WTC11 (cell line): ENCODE results near the gene TSPAN9. TPM values are rescaled to one million over a fixed set of nuclear protein-coding genes. Genes with fewer than 3 reads are reported as not detected.

ENCODE experiments used
- ATAC-seq: fragments of 200-7000 bp; cut with Tn5 transposase; 2 replicates; pipeline ENCODE4 v1.10.0; 2021; ENCODE audit warnings: mild to moderate bottlenecking, moderate library complexity
- CTCF ChIA-PET: fragments of 300-600 bp; sonication (Branson Sonifier 250); formaldehyde crosslinking; loops from one replicate; lab custom pipeline; 2021; ENCODE audit warnings: antibody characterized with exemption; lab: Charles Lee
- POLR2A ChIA-PET: fragments of 350-600 bp; sonication (Branson Sonifier 250); formaldehyde crosslinking; loops from one replicate; lab custom pipeline; 2021; ENCODE audit warnings: antibody characterized with exemption; lab: Charles Lee
- DNase-seq: peaks from one replicate; pipeline ENCODE4 v3.0.0; 2021; ENCODE audit warnings: low spot score
- H3K27ac Mint-ChIP-seq: 2 replicates; pipeline ENCODE4 v1.8.0; 2021; ENCODE audit warnings: mixed read lengths
- H3K27me3 Mint-ChIP-seq: 2 replicates; pipeline ENCODE4 v1.8.0; 2021; ENCODE audit warnings: low read depth, mild to moderate bottlenecking, moderate library complexity, mixed read lengths
- H3K36me3 Mint-ChIP-seq: 2 replicates; pipeline ENCODE4 v1.8.0; 2021; ENCODE audit warnings: mixed read lengths
- H3K4me1 Mint-ChIP-seq: 2 replicates; pipeline ENCODE4 v1.8.0; 2022; ENCODE audit warnings: mixed read lengths
- H3K4me3 Mint-ChIP-seq: 2 replicates; pipeline ENCODE4 v1.8.0; 2021; ENCODE audit warnings: mild to moderate bottlenecking, moderate library complexity, mixed read lengths
- H3K9me3 Mint-ChIP-seq: 2 replicates; pipeline ENCODE4 v1.8.0; 2021; ENCODE audit warnings: mixed read lengths
- ATF1 ChIP-seq: sonication (generic); formaldehyde crosslinking; IDR thresholded peaks from 2 replicates; pipeline ENCODE4 v1.8.1; 2023; ENCODE audit warnings: mild to moderate bottlenecking, moderate library complexity, missing genetic modification reagents
- ELF4 ChIP-seq: sonication (generic); formaldehyde crosslinking; IDR thresholded peaks from 2 replicates; pipeline ENCODE4 v1.8.1; 2022; ENCODE audit warnings: low read depth, mild to moderate bottlenecking, moderate library complexity, missing genetic modification reagents
- JAZF1 ChIP-seq: fragments of 250-450 bp; sonication (Bioruptor Pico); IDR thresholded peaks from 2 replicates; pipeline ENCODE4 v1.9.0; 2021; ENCODE audit warnings: moderate library complexity, mild to moderate bottlenecking, inconsistent platforms
- MYBL2 ChIP-seq: sonication (generic); formaldehyde crosslinking; IDR thresholded peaks from 2 replicates; pipeline ENCODE4 v1.8.1; 2023; ENCODE audit warnings: mild to moderate bottlenecking, moderate library complexity, missing genetic modification reagents
- NFYB ChIP-seq: sonication (generic); formaldehyde crosslinking; conservative IDR thresholded peaks from 2 replicates; pipeline ENCODE4 v1.8.0; 2022; ENCODE audit warnings: low read depth, missing genetic modification reagents
- SMAD3 ChIP-seq: sonication (generic); formaldehyde crosslinking; IDR thresholded peaks from 2 replicates; pipeline ENCODE4 v1.8.0; 2022; ENCODE audit warnings: missing genetic modification reagents, mild to moderate bottlenecking, borderline replicate concordance
- SP1 ChIP-seq: sonication (generic); formaldehyde crosslinking; conservative IDR thresholded peaks from 2 replicates; pipeline ENCODE4 v1.8.1; 2022; ENCODE audit warnings: missing genetic modification reagents
- TP53 ChIP-seq: sonication (generic); formaldehyde crosslinking; IDR thresholded peaks from 2 replicates; pipeline ENCODE4 v1.8.1; 2023; ENCODE audit warnings: mild to moderate bottlenecking, missing genetic modification reagents
- ZNF416 ChIP-seq: fragments of 250-450 bp; sonication (Bioruptor Pico); IDR thresholded peaks from 2 replicates; pipeline ENCODE4 v1.9.0; 2021; ENCODE audit warnings: mild to moderate bottlenecking, inconsistent platforms
- total RNA-seq: library from RNA; stranded (reverse); gene quantifications from 3 replicates; pipeline ENCODE4 v1.2.3, GENCODE V29; 2021
- TF ChIP-seq, protein P1 (sequence below): sonication (generic); formaldehyde crosslinking; IDR thresholded peaks from 2 replicates; pipeline ENCODE4 v1.8.0; 2022; ENCODE audit warnings: mild to moderate bottlenecking, missing genetic modification reagents
- TF ChIP-seq, protein P2 (sequence below): sonication (generic); formaldehyde crosslinking; IDR thresholded peaks from 2 replicates; pipeline ENCODE4 v1.8.1; 2023; ENCODE audit warnings: mild to moderate bottlenecking, missing genetic modification reagents
- TF ChIP-seq, protein P3 (sequence below): sonication (generic); formaldehyde crosslinking; IDR thresholded peaks from 2 replicates; pipeline ENCODE4 v1.8.1; 2023; ENCODE audit warnings: mild to moderate bottlenecking, missing genetic modification reagents
- TF ChIP-seq, protein P4 (sequence below): sonication (generic); formaldehyde crosslinking; IDR thresholded peaks from 2 replicates; pipeline ENCODE4 v1.8.0; 2022; ENCODE audit warnings: missing genetic modification reagents
- TF ChIP-seq, protein P5 (sequence below): fragments of 250-450 bp; sonication (Bioruptor Pico); IDR thresholded peaks from 2 replicates; pipeline ENCODE4 v1.9.0; 2021; ENCODE audit warnings: moderate library complexity, mild to moderate bottlenecking, inconsistent platforms, borderline replicate concordance
- TF ChIP-seq, protein P6 (sequence below): sonication (generic); formaldehyde crosslinking; conservative IDR thresholded peaks from 2 replicates; pipeline ENCODE4 v1.8.1; 2023; ENCODE audit warnings: mild to moderate bottlenecking, low read depth, missing genetic modification reagents, moderate library complexity
- TF ChIP-seq, protein P7 (sequence below): sonication (generic); formaldehyde crosslinking; IDR thresholded peaks from 2 replicates; pipeline ENCODE4 v1.8.0; 2022; ENCODE audit warnings: mild to moderate bottlenecking, missing genetic modification reagents

TSPAN9 gene
- total RNA-seq, 1 experiment from 2014 or later, result 27.6 TPM

DNA sequence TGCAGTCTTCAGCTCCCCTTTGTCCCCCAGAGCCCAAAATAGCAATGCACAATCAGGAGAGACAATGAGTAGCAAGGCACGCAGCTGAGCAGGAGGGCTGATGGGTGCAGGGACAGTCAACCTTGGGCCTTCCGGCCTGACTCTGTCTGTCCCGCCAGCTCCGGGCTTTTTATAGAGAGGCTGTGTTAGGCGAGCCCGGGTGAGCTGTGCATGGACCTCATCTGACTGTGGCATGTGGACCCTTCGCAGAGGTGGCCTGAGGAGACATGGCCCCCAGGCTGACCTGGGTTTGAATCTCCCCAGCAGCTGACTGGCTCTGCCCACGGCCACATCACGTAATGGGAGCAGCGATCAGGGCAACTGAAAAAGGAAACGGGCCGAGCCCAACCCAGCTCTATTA is 177.9 kb downstream of the TSPAN9 start (continued):
- TF ChIP-seq MYBL2 (CRISPR knock-in tag) (no peak), TP53 (CRISPR knock-in tag) (no peak)
- TF ChIP-seq, protein P1, sequence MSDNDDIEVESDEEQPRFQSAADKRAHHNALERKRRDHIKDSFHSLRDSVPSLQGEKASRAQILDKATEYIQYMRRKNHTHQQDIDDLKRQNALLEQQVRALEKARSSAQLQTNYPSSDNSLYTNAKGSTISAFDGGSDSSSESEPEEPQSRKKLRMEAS (CRISPR knock-in tag), result no peak
- TF ChIP-seq, protein P2, sequence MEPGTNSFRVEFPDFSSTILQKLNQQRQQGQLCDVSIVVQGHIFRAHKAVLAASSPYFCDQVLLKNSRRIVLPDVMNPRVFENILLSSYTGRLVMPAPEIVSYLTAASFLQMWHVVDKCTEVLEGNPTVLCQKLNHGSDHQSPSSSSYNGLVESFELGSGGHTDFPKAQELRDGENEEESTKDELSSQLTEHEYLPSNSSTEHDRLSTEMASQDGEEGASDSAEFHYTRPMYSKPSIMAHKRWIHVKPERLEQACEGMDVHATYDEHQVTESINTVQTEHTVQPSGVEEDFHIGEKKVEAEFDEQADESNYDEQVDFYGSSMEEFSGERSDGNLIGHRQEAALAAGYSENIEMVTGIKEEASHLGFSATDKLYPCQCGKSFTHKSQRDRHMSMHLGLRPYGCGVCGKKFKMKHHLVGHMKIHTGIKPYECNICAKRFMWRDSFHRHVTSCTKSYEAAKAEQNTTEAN (CRISPR knock-in tag), result no peak
- TF ChIP-seq, protein P3, sequence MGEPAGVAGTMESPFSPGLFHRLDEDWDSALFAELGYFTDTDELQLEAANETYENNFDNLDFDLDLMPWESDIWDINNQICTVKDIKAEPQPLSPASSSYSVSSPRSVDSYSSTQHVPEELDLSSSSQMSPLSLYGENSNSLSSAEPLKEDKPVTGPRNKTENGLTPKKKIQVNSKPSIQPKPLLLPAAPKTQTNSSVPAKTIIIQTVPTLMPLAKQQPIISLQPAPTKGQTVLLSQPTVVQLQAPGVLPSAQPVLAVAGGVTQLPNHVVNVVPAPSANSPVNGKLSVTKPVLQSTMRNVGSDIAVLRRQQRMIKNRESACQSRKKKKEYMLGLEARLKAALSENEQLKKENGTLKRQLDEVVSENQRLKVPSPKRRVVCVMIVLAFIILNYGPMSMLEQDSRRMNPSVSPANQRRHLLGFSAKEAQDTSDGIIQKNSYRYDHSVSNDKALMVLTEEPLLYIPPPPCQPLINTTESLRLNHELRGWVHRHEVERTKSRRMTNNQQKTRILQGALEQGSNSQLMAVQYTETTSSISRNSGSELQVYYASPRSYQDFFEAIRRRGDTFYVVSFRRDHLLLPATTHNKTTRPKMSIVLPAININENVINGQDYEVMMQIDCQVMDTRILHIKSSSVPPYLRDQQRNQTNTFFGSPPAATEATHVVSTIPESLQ (CRISPR knock-in tag), result no peak

DNA sequence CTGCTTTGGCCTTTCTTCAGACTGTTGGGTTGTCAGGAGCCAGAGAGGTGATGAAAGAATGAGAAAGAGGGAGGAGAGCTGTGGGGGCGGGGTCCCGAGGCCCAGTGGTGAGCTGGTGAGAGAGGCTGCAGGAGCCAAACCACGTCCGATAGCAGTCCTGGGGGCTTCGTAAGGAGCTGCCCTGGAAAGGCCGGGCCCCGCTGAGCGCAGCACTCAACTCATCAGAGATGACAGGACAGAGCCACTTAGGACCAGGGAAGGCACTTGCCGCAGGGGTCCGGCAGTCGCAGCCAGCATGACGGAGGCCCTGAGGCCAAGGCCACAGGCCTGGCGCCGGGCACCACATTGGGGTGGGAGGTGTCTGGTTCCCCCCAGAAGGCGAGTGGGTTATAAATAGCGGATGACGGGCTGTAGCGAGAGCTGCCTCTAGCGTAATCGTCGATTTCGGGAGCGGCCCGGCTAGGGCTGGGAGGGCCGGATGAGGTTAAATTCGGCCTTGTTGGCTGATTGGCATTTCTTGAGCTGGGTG is 179.0 kb downstream of the TSPAN9 start:
- no peak overlapping the region for H3K4me3 Mint-ChIP-seq
- ATAC-seq, result no peak
- CTCF ChIA-PET, result interaction anchor here (0.9 to 4.6 kb wide), 7 partner anchors 14 to 410 kb away, joined by 3 to 38 read pairs (median 3); no protein-coding TSS in a partner anchor
- no peaks in the 10 kb centered on the region for H3K36me3 Mint-ChIP-seq
- H3K27me3 Mint-ChIP-seq, result no peaks in the 10 kb centered on the region
- no peak for DNase-seq
- H3K9me3 Mint-ChIP-seq, result no peaks in the 10 kb centered on the region
- peaks cover 8% of the 10 kb centered on the region; the same call in 1 of the 2 replicates for H3K4me1 Mint-ChIP-seq
- H3K27ac Mint-ChIP-seq, result no peak overlapping the region
- TF ChIP-seq ATF1 (CRISPR knock-in tag), result no peak
- TF ChIP-seq NFYB, result no peak
- TF ChIP-seq, protein P4, sequence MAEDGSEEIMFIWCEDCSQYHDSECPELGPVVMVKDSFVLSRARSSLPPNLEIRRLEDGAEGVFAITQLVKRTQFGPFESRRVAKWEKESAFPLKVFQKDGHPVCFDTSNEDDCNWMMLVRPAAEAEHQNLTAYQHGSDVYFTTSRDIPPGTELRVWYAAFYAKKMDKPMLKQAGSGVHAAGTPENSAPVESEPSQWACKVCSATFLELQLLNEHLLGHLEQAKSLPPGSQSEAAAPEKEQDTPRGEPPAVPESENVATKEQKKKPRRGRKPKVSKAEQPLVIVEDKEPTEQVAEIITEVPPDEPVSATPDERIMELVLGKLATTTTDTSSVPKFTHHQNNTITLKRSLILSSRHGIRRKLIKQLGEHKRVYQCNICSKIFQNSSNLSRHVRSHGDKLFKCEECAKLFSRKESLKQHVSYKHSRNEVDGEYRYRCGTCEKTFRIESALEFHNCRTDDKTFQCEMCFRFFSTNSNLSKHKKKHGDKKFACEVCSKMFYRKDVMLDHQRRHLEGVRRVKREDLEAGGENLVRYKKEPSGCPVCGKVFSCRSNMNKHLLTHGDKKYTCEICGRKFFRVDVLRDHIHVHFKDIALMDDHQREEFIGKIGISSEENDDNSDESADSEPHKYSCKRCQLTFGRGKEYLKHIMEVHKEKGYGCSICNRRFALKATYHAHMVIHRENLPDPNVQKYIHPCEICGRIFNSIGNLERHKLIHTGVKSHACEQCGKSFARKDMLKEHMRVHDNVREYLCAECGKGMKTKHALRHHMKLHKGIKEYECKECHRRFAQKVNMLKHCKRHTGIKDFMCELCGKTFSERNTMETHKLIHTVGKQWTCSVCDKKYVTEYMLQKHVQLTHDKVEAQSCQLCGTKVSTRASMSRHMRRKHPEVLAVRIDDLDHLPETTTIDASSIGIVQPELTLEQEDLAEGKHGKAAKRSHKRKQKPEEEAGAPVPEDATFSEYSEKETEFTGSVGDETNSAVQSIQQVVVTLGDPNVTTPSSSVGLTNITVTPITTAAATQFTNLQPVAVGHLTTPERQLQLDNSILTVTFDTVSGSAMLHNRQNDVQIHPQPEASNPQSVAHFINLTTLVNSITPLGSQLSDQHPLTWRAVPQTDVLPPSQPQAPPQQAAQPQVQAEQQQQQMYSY, result no peak
- no peak for TF ChIP-seq ZNF416 (CRISPR knock-in tag)
- TF ChIP-seq SMAD3 (CRISPR knock-in tag), result no peak
- TF ChIP-seq, protein P5, sequence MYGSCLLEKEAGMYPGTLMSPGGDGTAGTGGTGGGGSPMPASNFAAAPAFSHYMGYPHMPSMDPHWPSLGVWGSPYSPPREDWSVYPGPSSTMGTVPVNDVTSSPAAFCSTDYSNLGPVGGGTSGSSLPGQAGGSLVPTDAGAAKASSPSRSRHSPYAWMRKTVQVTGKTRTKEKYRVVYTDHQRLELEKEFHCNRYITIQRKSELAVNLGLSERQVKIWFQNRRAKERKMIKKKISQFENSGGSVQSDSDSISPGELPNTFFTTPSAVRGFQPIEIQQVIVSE (CRISPR knock-in tag), result no peak
- TF ChIP-seq ELF4 (CRISPR knock-in tag), result no peak
- no peak for TF ChIP-seq JAZF1
- TF ChIP-seq, protein P6, sequence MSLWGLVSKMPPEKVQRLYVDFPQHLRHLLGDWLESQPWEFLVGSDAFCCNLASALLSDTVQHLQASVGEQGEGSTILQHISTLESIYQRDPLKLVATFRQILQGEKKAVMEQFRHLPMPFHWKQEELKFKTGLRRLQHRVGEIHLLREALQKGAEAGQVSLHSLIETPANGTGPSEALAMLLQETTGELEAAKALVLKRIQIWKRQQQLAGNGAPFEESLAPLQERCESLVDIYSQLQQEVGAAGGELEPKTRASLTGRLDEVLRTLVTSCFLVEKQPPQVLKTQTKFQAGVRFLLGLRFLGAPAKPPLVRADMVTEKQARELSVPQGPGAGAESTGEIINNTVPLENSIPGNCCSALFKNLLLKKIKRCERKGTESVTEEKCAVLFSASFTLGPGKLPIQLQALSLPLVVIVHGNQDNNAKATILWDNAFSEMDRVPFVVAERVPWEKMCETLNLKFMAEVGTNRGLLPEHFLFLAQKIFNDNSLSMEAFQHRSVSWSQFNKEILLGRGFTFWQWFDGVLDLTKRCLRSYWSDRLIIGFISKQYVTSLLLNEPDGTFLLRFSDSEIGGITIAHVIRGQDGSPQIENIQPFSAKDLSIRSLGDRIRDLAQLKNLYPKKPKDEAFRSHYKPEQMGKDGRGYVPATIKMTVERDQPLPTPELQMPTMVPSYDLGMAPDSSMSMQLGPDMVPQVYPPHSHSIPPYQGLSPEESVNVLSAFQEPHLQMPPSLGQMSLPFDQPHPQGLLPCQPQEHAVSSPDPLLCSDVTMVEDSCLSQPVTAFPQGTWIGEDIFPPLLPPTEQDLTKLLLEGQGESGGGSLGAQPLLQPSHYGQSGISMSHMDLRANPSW, result no peak
- TF ChIP-seq, protein P7, sequence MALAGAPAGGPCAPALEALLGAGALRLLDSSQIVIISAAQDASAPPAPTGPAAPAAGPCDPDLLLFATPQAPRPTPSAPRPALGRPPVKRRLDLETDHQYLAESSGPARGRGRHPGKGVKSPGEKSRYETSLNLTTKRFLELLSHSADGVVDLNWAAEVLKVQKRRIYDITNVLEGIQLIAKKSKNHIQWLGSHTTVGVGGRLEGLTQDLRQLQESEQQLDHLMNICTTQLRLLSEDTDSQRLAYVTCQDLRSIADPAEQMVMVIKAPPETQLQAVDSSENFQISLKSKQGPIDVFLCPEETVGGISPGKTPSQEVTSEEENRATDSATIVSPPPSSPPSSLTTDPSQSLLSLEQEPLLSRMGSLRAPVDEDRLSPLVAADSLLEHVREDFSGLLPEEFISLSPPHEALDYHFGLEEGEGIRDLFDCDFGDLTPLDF (CRISPR knock-in tag), result no peak
- no peak for TF ChIP-seq SP1 (CRISPR knock-in tag)
- TF ChIP-seq, protein P3 (CRISPR knock-in tag), result no peak
- POLR2A ChIA-PET, result no interaction called here
